Activated T-cell treated with anti-CD3 and anti-CD28 coated beads, Interleukin-2, amount 50 U/mL, for 4 hours (primary cell): ENCODE results near the gene FAM50B. TPM values are rescaled to one million over a fixed set of nuclear protein-coding genes. Genes with fewer than 3 reads are reported as not detected.

Experiments
- ATAC-seq, 2 donors: fragments of 200-7000 bp; cut with Tn5 transposase; one replicate each; pipeline ENCODE4 v1.10.0; 2021
- DNase-seq: peaks from one replicate; pipeline ENCODE4 v3.0.0-alpha.2; 2020
- H3K27me3 Mint-ChIP-seq: one replicate; pipeline ENCODE4 v1.8.0; 2021; ENCODE audit warnings: low read depth, mixed read lengths
- H3K36me3 Mint-ChIP-seq: one replicate; pipeline ENCODE4 v1.8.0; 2022; ENCODE audit warnings: mixed read lengths; ENCODE audit not compliant: insufficient read depth
- H3K4me1 Mint-ChIP-seq: one replicate; pipeline ENCODE4 v1.8.0; 2021; ENCODE audit warnings: low read depth, mixed read lengths
- H3K4me3 Mint-ChIP-seq: one replicate; pipeline ENCODE4 v1.8.0; 2021; ENCODE audit warnings: mild to moderate bottlenecking, moderate library complexity, mixed read lengths
- H3K9me3 Mint-ChIP-seq: one replicate; pipeline ENCODE4 v1.8.0; 2021; ENCODE audit warnings: mixed read lengths
- total RNA-seq, 3 donors: library from RNA; stranded (reverse); gene quantifications; one replicate each; pipeline ENCODE4 v1.2.1, GENCODE V29; 2021

Gene FAM50B
- total RNA-seq, 3 donors from 2014 or later: 8.8 to 11.4 (median 9.3) TPM

GRCh38 chr6:3831761-3832530, 17.2 kb upstream of the FAM50B start:
- peaks cover 8% of the 10 kb centered on the region for H3K27me3 Mint-ChIP-seq
- H3K36me3 Mint-ChIP-seq: no peaks in the 10 kb centered on the region
- H3K4me3 Mint-ChIP-seq: no peak overlapping the region
- ATAC-seq (no peak), DNase-seq (no peak)
- H3K9me3 Mint-ChIP-seq: no peaks in the 10 kb centered on the region
- no peaks in the 10 kb centered on the region for H3K4me1 Mint-ChIP-seq

DNA sequence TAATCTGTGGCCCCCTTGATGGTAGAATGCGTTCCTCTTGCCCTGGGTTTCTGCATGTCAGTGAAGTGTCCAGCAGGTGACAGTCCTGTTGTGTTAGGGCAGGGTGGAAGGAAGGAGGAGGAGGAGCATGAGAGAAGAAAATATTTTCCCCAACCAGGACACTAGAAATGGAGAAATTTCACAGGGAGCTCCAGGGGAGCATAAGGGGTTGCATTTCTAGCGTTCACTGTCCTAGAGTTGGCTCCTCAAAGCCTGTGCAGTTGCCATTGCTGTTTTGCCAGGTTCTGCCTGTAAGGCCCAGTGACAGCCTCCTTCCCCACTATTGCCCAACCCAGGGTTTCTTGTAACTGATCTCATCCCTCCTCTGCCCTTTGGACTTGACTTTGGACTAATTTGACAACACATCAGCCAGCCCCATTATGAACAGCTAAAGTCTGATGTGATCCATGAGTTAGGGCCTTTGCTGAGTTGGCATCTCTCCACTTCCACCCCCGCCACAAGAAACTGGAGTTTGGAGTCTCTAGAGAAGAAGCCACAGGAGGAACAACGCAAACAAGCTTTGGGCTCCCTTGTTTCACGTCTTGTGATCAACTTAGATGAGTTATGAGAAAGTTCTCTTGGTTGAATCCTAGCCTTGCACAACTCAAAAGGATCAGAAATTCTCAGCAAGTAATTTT, 14.0 kb upstream of the FAM50B start:
- Mint-ChIP-seq H3K27me3 (peaks cover 6% of the 10 kb centered on the region), H3K4me3 (no peak overlapping the region), H3K4me1 (no peaks in the 10 kb centered on the region), H3K36me3 (no peaks in the 10 kb centered on the region), H3K9me3 (no peaks in the 10 kb centered on the region)
- no peak for DNase-seq
- ATAC-seq: no peak

GRCh38 chr6:3835785-3836184, 13.4 kb upstream of the FAM50B start:
- Mint-ChIP-seq H3K27me3 (peaks cover 6% of the 10 kb centered on the region), H3K36me3 (no peaks in the 10 kb centered on the region), H3K4me1 (no peaks in the 10 kb centered on the region), H3K4me3 (no peak overlapping the region), H3K9me3 (no peaks in the 10 kb centered on the region)
- ATAC-seq: no peak
- no peak for DNase-seq

DNA sequence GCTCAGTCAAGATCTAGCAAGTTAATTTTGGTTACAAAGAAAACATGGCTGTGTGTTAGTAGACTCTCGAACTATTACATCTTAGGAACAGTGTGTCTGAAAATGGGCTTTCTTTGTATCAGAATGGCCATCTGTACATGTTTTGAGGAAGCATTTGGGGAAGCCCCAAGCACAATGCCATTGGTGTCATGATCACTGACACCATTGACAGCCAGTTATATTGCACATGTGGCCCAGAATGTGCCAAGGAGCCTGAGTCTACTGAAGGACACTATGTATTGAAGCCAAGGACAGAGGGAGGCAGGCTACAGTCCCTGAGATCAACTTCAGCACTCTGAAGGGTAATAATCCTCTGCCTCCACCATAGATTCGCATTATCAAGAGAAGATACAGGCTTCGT, 12.6 kb upstream of the FAM50B start:
- Mint-ChIP-seq H3K36me3 (no peaks in the 10 kb centered on the region), H3K9me3 (no peaks in the 10 kb centered on the region), H3K27me3 (peaks cover 4% of the 10 kb centered on the region), H3K4me1 (no peaks in the 10 kb centered on the region), H3K4me3 (no peak overlapping the region)
- DNase-seq (no peak), ATAC-seq (no peak)

- no peak for DNase-seq
- ATAC-seq: no peak
- H3K4me3 Mint-ChIP-seq: no peak overlapping the region
- no peaks in the 10 kb centered on the region for H3K9me3 Mint-ChIP-seq
- no peaks in the 10 kb centered on the region for H3K36me3 Mint-ChIP-seq
- H3K4me1 Mint-ChIP-seq: no peaks in the 10 kb centered on the region
- no peaks in the 10 kb centered on the region for H3K27me3 Mint-ChIP-seq
Measured at GRCh38 chr6:3837781-3838180, 11.4 kb upstream of the FAM50B start.

GRCh38 chr6:3838992-3839867, 9.9 kb upstream of the FAM50B start:
- H3K36me3 Mint-ChIP-seq: no peaks in the 10 kb centered on the region
- no peak overlapping the region for H3K4me3 Mint-ChIP-seq
- no peaks in the 10 kb centered on the region for H3K9me3 Mint-ChIP-seq
- H3K27me3 Mint-ChIP-seq: no peaks in the 10 kb centered on the region
- no peak for DNase-seq
- H3K4me1 Mint-ChIP-seq: no peaks in the 10 kb centered on the region
- no peak for ATAC-seq

- ATAC-seq: no peak
- no peaks in the 10 kb centered on the region for H3K9me3 Mint-ChIP-seq
Measured at GRCh38 chr6:3841066-3841454, 8.1 kb upstream of the FAM50B start.

DNA sequence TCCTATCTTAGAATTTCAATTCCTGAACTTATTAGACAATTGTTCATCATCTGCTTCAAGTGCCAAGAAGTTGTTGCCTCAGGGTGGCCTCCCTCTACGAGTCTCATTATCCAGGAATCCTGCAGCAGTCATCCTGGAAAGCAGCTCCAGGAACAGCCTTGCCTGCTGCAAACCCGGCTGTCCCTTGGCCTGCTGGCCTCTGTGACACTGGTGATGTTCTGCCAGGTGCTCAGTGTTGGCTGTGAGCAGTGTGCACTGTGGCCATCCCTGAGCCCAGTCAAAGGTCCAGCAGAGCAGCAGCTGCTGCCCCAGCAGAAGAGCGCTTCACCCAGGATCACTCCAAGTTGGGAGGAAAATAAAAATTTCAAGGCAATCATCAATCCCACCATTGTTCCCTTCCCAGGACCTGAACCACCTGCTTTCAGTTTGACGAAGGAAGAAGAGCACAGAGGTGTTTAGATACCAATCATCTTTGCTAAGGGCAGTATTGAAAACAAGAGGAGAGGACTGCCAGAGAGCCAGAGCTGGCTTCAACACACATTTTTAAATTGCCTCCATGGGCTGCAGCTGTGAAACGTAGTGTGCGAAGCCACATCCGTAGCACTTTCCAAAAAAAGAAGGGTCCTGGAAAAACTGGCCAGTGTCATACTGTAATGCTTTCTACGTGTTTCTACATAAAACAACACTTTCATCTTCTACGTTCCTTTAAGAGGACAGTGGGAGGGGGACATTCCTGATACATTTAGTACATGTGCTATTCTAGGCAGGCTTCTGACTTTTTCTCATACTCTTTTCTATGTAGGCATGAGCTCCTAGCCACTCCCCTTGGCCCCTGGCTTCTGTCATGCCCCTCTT, 7.2 kb upstream of the FAM50B start:
- Mint-ChIP-seq H3K27me3 (no peaks in the 10 kb centered on the region), H3K9me3 (no peaks in the 10 kb centered on the region), H3K36me3 (no peaks in the 10 kb centered on the region), H3K4me1 (no peaks in the 10 kb centered on the region), H3K4me3 (no peak overlapping the region)
- ATAC-seq (no peak), DNase-seq (no peak)

More at GRCh38 chr6:3841066-3841454, 8.1 kb upstream of the FAM50B start:
- H3K27me3 Mint-ChIP-seq: no peaks in the 10 kb centered on the region
- H3K4me1 Mint-ChIP-seq: no peaks in the 10 kb centered on the region
- no peak overlapping the region for H3K4me3 Mint-ChIP-seq
- no peaks in the 10 kb centered on the region for H3K36me3 Mint-ChIP-seq
- no peak for DNase-seq

GRCh38 chr6:3843379-3844096, 5.6 kb upstream of the FAM50B start:
- no peaks in the 10 kb centered on the region for H3K27me3 Mint-ChIP-seq
- peaks cover 15% of the 10 kb centered on the region for H3K4me1 Mint-ChIP-seq
- no peak for DNase-seq
- H3K36me3 Mint-ChIP-seq: no peaks in the 10 kb centered on the region
- no peak for ATAC-seq
- H3K9me3 Mint-ChIP-seq: no peaks in the 10 kb centered on the region
- H3K4me3 Mint-ChIP-seq: no peak overlapping the region

DNA sequence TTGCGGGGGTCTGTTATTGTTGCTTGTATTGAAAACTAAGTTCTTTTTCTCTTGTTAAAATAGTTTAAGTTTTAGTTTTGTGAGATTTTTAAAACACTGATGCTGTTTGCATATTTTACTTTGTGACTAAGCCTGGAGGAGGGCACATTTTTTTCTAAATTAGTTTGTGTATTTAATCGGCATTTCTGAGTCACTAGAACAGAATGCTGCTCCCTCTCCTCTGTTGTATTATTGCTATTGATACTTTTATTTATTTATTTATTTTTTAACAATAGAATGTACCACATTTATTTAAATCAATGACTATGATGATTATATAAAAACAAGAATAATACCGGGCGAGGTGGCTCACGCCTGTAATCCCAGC, 5.1 kb upstream of the FAM50B start:
- Mint-ChIP-seq H3K4me3 (no peak overlapping the region), H3K9me3 (no peaks in the 10 kb centered on the region), H3K27me3 (no peaks in the 10 kb centered on the region), H3K4me1 (peaks cover 18% of the 10 kb centered on the region), H3K36me3 (no peaks in the 10 kb centered on the region)
- DNase-seq: no peak
- no peak for ATAC-seq

GRCh38 chr6:3847521-3847920, 1.7 kb upstream of the FAM50B start:
- H3K4me1 Mint-ChIP-seq: peaks cover 28% of the 10 kb centered on the region
- DNase-seq: no peak
- no peaks in the 10 kb centered on the region for H3K27me3 Mint-ChIP-seq
- no peak for ATAC-seq
- no peaks in the 10 kb centered on the region for H3K36me3 Mint-ChIP-seq
- H3K9me3 Mint-ChIP-seq: no peaks in the 10 kb centered on the region
- peak overlapping the region; percentile 29 for H3K4me3 Mint-ChIP-seq

DNA sequence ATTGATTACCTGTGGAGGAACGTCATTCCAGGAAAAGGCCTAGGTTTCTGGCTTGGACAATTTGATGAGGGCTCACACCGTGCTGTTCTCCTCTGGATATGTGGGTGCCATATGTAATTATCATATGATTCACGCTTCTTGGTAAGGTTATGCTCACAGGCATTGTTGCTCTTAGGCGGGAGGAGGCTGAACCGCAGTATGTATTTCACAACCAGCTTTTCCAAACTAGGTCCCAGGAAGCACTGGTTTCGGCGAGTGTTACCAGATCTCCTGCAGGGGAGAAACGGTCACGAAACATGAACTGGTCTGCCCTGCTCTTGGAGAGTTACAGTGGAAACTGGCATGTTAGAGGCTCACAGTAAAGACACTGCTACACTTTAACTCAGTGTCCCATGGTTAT, 793 bp upstream of the FAM50B start:
- Mint-ChIP-seq H3K27me3 (no peaks in the 10 kb centered on the region), H3K36me3 (no peaks in the 10 kb centered on the region), H3K4me3 (peak overlapping the region; percentile 77), H3K4me1 (peaks cover 28% of the 10 kb centered on the region), H3K9me3 (no peaks in the 10 kb centered on the region)
- DNase-seq (no peak), ATAC-seq (no peak)

- ATAC-seq: peak in 1 of 2 donors; percentile 2
- H3K4me3 Mint-ChIP-seq: peak overlapping the region; percentile 77
- DNase-seq: no peak
- peaks cover 28% of the 10 kb centered on the region for H3K4me1 Mint-ChIP-seq
- H3K36me3 Mint-ChIP-seq: no peaks in the 10 kb centered on the region
- no peaks in the 10 kb centered on the region for H3K9me3 Mint-ChIP-seq
- no peaks in the 10 kb centered on the region for H3K27me3 Mint-ChIP-seq
Measured at GRCh38 chr6:3849681-3850450, 693 bp downstream of the FAM50B start.
